ENCODE data around the gene KIF21A.

- TF ChIP-seq, protein P1, sequence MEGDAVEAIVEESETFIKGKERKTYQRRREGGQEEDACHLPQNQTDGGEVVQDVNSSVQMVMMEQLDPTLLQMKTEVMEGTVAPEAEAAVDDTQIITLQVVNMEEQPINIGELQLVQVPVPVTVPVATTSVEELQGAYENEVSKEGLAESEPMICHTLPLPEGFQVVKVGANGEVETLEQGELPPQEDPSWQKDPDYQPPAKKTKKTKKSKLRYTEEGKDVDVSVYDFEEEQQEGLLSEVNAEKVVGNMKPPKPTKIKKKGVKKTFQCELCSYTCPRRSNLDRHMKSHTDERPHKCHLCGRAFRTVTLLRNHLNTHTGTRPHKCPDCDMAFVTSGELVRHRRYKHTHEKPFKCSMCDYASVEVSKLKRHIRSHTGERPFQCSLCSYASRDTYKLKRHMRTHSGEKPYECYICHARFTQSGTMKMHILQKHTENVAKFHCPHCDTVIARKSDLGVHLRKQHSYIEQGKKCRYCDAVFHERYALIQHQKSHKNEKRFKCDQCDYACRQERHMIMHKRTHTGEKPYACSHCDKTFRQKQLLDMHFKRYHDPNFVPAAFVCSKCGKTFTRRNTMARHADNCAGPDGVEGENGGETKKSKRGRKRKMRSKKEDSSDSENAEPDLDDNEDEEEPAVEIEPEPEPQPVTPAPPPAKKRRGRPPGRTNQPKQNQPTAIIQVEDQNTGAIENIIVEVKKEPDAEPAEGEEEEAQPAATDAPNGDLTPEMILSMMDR (conservative IDR thresholded peaks at IDR 0.05 in 1 of 2, IDR thresholded peaks at IDR 0.05 in 1 of 2; ENCODE audit: extremely low read depth in 1 of 2, insufficient read depth in 1 of 2, low read depth in 1 of 2, low read length in 2 of 2) = no peak
- no peak for TF ChIP-seq EZH2 (IDR thresholded peaks at IDR 0.05; ENCODE audit: borderline replicate concordance, low read length)
Measured at GRCh38 chr12:39343665-39344064, 99.3 kb downstream of the KIF21A start.
